HL-60 (cell line): Measurements from ENCODE around the gene KCND1.

Experiments used
- DNase-seq, 2 experiments: peaks; one replicate each; pipeline ENCODE4 v3.0.0-alpha.2; 2010 to 2020; ENCODE audit warnings: low read depth in 1 of 2, low spot score in 1 of 2
- H3K27ac ChIP-seq: fragments of 250-450 bp; sonication (Bioruptor Pico); replicated peaks from 2 replicates; pipeline ENCODE4 v1.5.1; 2020; ENCODE audit warnings: mild to moderate bottlenecking, moderate library complexity
- H3K27me3 ChIP-seq: fragments of 250-450 bp; sonication (Bioruptor Pico); 2 replicates; pipeline ENCODE4 v1.5.1; 2021; ENCODE audit warnings: mild to moderate bottlenecking, moderate library complexity; ENCODE audit not compliant: insufficient read depth, poor library complexity, severe bottlenecking
- H3K4me3 ChIP-seq: replicated peaks from 2 replicates; pipeline ENCODE4 v1.5.1; 2011; ENCODE audit warnings: mild to moderate bottlenecking, control low read depth, low read length; ENCODE audit not compliant: insufficient read depth
- GABPA ChIP-seq: IDR thresholded peaks from 2 replicates; pipeline ENCODE4 v1.6.1; 2012; ENCODE audit warnings: low read depth
- POLR2AphosphoS5 ChIP-seq: IDR thresholded peaks from 2 replicates; pipeline ENCODE4 v1.6.1; 2012; ENCODE audit warnings: low read depth
- REST ChIP-seq: IDR thresholded peaks from 2 replicates; pipeline ENCODE4 v1.6.1; 2012; ENCODE audit warnings: low read depth; ENCODE audit not compliant: insufficient replicate concordance
- SPI1 ChIP-seq: IDR thresholded peaks from 2 replicates; pipeline ENCODE4 v1.6.1; 2012; ENCODE audit warnings: low read depth, mild to moderate bottlenecking, borderline replicate concordance
- TF ChIP-seq, protein P1 (sequence below): IDR thresholded peaks from one replicate; pipeline ENCODE4 v1.5.1; 2011; ENCODE audit warnings: low read length, control low read depth, inconsistent platforms; ENCODE audit not compliant: insufficient read depth

Gene KCND1

DNA sequence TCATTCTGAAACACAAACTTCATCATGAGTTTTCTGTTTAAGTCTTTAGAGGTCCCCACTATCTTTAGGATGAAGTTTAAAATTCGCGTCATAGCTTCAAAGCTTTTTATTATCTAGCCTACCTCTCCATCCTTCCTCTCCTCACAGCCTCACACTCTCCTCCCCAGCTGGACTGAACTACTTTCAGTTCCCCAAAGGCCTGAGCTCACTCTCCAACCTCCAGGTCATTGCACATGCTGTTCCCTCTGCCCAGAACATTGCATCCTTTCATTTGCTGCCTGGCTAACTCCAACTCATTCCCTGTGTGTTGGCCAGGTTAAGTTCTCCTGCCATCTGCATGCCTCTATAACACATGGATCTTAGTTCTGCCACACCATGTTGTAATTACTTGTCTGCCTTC lies 11.4 kb downstream of the KCND1 start:
- DNase-seq: no peak
- H3K4me3 ChIP-seq: no peak overlapping the region
- TF ChIP-seq SPI1 (no peak), POLR2AphosphoS5 (no peak), GABPA (no peak), REST (no peak)
- TF ChIP-seq, protein P1, sequence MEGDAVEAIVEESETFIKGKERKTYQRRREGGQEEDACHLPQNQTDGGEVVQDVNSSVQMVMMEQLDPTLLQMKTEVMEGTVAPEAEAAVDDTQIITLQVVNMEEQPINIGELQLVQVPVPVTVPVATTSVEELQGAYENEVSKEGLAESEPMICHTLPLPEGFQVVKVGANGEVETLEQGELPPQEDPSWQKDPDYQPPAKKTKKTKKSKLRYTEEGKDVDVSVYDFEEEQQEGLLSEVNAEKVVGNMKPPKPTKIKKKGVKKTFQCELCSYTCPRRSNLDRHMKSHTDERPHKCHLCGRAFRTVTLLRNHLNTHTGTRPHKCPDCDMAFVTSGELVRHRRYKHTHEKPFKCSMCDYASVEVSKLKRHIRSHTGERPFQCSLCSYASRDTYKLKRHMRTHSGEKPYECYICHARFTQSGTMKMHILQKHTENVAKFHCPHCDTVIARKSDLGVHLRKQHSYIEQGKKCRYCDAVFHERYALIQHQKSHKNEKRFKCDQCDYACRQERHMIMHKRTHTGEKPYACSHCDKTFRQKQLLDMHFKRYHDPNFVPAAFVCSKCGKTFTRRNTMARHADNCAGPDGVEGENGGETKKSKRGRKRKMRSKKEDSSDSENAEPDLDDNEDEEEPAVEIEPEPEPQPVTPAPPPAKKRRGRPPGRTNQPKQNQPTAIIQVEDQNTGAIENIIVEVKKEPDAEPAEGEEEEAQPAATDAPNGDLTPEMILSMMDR: no peak
- no peak overlapping the region for H3K27ac ChIP-seq
- no peaks in the 10 kb centered on the region for H3K27me3 ChIP-seq

GRCh38 chrX:48958635-48959094 lies 13.0 kb downstream of the KCND1 start:
- H3K4me3 ChIP-seq: peak overlapping the region; percentile 56
- peak overlapping the region; percentile 97 for H3K27ac ChIP-seq
- no peaks in the 10 kb centered on the region for H3K27me3 ChIP-seq
- DNase-seq: peak in 1 of 2 experiments; percentile 5
- TF ChIP-seq, protein P1: no peak
- TF ChIP-seq GABPA (no peak), POLR2AphosphoS5 (no peak), SPI1 (no peak), REST (no peak)

- Histone ChIP-seq H3K27me3 (no peaks in the 10 kb centered on the region), H3K27ac (peak overlapping the region; percentile 97), H3K4me3 (peak overlapping the region; percentile 57)
- peak; percentile 93 to 96 for DNase-seq
- TF ChIP-seq, protein P1: no peak
- no peak for TF ChIP-seq REST
- TF ChIP-seq POLR2AphosphoS5: peak; percentile 25; the same call in 1 of the 2 replicates
- peak; percentile 80 for TF ChIP-seq GABPA
- no peak for TF ChIP-seq SPI1
Measured at GRCh38 chrX:48957827-48958634, 13.6 kb downstream of the KCND1 start.
